Activated T-cell treated with anti-CD3 and anti-CD28 coated beads for 1 hour (primary cell): ENCODE measurements around the gene FGFBP3.
A peak's percentile ranks its signal among the peaks of the same experiment; 100 is the strongest.
"Not testable (repeated sequence)": the region's sequence is repeated elsewhere in the genome, so short reads cannot be mapped to it uniquely, and the experiment has no call there.

Experiments
- DNase-seq: peaks from one replicate; pipeline ENCODE4 v3.0.0-alpha.2; 2020; ENCODE audit warnings: low read depth

The FGFBP3 gene

GRCh38 chr10:91901784-91902677 lies 7.3 kb downstream of the FGFBP3 start:
- peak; percentile 14 for DNase-seq

DNA sequence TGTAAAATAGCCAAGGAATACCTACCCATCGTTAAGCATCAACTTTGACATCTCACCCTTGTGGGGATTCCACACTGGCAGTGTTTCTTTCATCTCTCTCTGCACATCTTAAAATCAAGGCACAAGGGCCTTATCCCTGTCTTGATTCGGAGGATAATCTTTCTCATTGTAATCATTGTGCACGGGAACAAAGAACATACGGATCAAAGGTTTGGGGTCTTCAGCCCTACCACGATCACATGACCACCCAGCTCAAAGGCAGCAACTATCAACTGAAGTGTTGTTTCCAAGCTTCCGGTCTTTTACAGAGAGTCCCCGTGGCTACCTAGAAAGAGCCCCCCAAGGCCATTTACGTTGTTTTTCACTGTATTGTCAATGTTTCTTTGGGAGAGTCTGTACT lies 11.9 kb downstream of the FGFBP3 start:
- no peak for DNase-seq

- DNase-seq = no peak
These were observed 13.0 kb downstream of the FGFBP3 start for GRCh38 chr10:91896212-91896756.

DNA sequence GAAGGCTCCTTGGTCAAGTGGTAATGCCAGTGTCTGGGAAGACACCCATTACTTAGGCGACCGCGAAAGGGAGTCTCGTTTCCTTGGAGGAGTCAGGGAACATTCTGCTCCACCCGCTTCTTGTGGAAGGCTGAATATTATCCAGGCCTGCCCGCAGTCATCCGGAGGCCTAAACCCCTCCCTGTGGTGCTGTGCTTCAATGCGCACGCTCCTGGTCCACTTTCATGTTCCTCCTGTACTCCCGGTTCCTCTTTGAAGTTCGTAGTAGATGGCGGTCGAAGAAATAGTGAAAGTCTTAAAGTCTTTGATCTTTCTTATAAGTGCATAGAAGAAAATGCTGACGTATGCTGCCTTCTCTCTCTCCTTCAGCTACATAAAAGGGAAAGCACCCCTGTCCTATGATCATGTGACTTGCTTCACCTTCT lies 15.0 kb downstream of the FGFBP3 start:
- not testable (repeated sequence) for DNase-seq

- DNase-seq = no peak
These were observed 16.2 kb downstream of the FGFBP3 start for GRCh38 chr10:91893051-91893450.

DNA sequence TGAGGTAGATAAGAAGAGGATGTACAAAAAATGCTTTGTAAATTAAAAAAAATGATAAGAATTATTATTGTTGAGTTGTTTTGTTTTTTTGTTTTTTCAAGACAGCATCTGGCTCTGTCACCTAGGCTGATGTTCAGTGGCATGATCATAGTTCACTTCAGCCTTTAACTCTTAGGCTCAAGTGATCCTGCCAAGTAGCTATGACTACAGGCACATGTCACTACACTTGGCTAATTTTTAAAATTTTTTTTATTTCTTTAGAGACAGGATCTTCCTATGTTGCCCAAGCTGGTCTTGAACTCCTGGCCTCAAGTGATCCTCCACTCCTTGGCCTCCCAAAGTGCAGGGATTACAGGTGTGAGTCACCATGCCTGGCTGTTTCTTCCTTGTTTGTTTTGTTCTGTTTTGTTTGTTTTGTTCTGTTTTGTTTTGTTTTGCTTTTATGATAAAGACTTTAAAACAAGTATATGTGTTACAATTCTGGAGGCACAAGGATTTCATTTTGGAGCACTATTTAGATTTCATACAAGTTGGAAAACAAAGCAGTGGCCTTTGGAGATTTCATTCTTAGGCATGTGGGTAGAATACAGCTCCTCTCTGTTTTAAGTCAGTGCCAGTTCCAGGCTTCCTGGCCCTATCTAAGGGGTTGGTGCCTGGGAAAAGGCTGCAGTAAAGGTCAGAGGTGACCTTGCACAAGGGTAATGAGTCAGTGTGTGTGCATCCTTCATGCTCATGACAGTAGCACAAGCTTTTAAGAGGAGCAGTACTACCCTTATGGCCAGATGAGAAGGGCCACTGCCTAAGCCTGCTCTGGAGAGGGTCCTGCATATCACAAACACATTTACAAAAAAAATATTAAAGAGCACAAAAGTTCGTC lies 17.9 kb downstream of the FGFBP3 start:
- DNase-seq = no peak

DNA sequence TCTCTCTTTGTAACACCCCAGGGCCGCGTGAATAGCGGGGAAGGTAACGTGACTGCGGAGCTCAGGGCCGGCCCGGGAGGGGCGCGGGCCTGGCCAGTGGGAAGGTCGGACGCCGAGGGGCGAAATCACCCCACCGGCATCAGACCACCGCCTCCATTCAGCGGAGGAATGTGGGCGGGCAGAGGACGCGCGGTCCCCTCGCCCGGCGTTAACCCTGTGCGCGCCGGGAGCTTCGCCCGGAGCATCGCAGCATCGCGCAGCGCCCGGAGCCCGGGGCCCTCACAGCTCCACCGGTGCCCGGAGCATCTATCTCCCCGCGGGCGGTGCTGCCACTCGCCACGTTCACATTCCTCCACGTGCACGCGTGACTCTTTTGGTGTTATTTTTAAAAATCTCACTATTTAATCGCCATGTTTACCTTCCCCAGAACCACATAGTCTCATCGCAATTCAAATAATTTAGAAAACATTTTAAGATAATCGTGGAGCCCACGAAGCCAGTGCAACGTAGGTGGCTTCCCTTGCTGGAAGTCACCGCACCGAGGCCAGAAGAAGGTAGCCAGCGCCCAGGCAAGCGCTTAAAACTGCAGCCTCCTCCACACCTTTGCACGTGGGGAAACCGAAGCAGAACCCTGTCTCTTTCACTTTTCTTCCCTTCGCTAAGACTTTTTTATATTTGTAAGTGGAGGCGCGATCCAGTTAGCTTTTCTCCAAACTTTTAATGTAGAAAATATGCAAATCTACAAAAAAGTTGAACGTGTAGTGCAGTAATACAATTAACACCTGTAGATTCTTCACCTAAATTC lies 21.8 kb downstream of the FGFBP3 start:
- DNase-seq = no peak

DNA sequence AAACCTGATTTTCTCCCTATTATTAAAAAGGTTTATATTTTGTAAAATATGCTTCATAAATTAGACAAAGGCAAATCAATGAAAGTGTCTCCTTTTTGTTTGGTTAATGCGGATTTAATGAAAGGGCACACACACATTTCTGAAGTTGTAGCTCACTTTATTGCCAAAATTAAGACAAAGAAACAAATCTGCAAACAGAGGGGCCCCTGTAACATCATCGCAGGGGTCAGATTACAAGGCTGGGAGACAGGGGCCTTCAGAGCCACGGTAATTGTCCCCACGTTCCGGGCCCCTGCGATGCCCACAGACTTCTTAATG lies 22.4 kb downstream of the FGFBP3 start:
- no peak for DNase-seq

DNA sequence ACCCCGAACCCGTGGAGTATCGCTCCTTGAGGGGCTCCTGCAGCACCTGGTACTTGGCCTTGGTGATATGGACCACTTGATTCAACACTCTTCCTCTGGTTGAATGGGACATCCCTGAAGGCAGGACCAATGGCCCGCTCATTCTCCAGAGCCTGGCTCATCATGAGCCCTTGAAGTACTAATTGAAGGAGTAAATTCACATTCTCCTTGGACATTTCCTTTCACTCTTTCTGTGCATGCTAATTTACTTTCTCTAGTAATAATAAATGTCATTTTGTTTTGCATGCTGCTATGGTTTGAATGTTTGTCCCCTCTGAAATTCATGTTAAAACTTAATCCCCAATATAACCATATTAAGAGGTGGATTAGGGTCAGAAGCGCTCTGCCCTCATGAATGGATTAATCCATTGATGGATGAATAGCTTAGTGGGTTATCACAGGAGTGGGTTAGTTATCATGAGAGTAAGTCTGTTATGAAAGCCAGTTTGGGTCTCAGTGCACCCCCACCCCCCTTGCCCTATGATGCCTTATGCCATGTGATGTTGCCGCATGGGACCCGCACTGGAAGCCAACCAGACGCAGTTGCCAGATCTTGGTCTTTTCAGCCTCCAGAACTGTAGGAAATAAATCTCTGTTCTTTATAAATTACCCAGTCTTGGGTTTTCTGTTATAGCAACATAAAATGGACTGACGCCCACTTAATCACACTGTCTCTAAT lies 23.8 kb downstream of the FGFBP3 start:
- DNase-seq = no peak

DNA sequence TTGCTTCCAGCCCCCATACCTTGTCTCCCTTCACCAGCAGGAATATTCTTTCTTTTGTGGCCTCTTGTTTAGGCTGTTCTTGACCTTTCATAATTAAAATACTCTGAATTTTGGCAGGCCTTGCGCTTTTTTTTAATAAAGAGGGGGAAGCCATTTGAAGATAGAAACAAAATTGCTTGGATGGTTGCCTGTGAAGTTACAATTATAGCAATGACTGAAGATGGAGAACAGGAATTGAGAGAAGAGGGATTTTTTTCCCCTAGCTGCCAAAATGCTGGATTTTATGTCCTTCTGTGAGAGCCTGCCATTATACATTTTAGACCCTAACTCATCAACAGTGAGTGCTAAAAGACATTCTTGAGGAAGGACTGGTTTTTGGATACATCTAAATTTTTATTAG lies 24.8 kb downstream of the FGFBP3 start:
- no peak for DNase-seq

- DNase-seq = no peak
These were observed 25.5 kb downstream of the FGFBP3 start for GRCh38 chr10:91883549-91884444.

GRCh38 chr10:91880310-91880709 lies 29.0 kb downstream of the FGFBP3 start:
- DNase-seq = no peak

DNA sequence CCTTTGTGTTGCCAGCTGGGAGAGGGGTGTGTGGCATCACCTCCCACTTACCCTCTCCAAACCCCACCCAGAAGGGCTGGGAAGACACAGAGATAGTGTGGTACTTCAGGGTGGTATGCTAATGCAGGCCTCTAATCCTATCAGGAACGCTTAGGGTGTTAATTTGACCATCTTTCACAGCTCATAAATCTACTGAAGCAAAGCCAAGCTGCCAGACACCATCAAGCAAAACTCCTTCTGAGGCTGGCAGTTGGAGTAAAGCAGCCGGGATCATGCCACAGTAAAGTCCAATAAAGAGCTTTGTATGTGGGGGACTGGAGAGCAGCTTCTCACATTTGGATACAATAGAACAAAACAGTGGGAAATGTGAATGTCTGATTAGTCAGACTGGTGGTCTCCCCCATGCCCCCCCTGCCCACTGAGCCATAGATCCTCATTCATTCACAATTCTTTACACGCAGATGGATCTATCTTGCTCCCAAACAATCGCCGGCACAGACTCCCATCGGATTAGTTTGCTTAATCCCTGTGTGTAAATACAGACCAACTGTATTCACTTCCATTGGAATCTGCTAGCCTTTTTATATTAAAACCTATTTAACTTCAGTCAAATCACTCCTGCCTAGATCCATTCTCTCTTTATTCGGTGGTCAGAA lies 29.6 kb downstream of the FGFBP3 start:
- no peak for DNase-seq

DNA sequence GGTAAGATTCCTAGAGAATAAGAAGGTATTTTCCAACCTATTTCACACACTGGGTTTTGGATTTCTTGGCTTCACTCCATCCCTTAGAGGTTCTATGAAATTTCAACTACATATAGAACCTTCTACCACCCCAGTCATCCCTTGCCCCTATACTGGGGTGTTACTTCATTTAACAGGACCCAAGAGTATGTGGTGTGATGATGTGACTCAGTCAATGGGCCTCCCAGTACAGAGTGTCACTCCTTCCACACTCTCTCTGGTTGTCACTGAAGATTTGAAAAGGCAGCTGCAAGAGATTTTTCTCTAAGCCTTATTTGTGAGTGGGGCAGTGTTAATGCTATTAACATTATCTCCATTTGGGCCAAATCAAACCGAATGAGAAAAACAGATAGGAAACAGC lies 33.5 kb downstream of the FGFBP3 start:
- DNase-seq = no peak

GRCh38 chr10:91875156-91875555 lies 34.1 kb downstream of the FGFBP3 start:
- no peak for DNase-seq

- DNase-seq = no peak
These were observed 43.7 kb downstream of the FGFBP3 start for GRCh38 chr10:91865562-91866081.

DNA sequence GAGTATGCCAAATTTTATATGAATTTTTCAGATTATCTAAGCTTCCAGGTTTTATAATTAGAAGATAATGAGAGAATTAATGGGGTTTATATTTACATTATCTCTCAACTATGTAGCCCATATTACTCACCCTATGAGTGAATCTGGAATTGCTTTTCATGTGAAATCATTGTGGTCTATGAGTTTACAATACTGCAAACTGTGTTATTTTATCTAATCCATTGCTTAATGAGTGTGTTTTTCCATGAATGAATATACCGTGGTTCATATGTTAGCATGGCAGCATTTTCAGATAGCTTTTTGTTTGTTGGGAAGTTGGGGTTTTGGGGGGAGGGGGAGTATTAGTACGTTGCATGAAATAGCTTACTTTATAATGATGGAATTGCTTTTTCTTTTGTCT lies 44.5 kb downstream of the FGFBP3 start:
- no peak for DNase-seq

DNA sequence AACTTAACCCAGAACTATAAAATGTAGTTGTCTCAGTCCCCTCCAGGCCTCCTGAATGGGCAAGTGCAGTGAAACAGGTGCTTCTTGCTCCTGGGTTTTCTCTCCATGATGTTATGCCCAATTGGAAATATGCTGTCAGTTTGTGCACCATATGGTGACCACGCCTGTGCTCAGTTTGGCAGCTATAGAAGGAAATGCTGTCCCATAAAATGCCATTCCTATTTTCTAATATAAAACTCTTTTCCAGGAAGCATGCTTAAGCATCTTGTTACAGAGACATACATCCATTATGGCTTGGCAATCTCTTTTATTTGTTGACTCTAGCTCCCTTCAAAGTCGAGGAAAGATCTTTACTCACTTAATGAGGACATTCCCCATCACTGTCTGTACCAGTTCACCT lies 45.2 kb downstream of the FGFBP3 start:
- no peak for DNase-seq

DNA sequence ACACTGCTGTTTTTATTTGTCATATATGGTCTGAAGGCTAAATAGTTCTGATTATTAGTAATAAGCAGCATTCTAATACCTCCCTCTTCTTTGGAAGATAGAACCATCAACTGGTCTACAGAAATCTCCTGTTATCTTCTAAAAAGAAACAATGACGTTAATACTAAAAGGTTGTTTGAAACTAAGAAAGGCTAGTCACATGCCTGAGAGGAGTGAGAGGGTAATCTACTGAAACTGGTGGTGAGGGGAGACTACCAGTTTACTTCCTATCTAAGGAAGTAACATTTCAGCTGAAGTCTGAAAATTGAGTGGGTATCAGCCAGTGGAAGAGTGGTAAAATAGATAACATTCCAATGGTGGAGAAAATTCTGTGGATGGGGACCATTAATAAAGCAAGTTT lies 48.4 kb downstream of the FGFBP3 start:
- DNase-seq = no peak

GRCh38 chr10:91856637-91857036 lies 52.6 kb downstream of the FGFBP3 start:
- DNase-seq = no peak
